SKM-1 (cell line): ENCODE data around the gene BST1.
"Not testable (repeated sequence)": the region's sequence is repeated elsewhere in the genome, so short reads cannot be mapped to it uniquely, and the experiment has no call there.

Source experiments
- DNase-seq: peaks from one replicate; lab custom pipeline; 2025; ENCODE audit not compliant: unreplicated experiment; lab: John Stamatoyannopoulos, UW

The BST1 gene

DNA sequence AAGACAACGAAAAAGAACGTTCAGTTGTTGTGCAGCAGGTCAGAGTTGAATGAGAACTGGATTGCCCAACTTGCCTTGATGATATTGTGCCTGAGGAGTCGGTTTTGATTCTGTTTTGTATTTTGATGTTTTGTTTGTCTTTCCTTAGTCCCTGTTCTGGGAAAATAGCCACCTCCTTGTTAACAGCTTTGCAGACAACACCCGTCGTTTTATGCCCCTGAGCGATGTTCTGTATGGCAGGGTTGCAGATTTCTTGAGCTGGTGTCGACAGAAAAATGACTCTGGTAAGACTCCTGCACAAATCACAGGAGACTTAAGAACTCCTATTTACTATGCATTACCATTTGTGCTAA is 4.5 kb downstream of the BST1 start:
- no peak for DNase-seq

- DNase-seq, result no peak
Observed at GRCh38 chr4:15711762-15712161, 8.9 kb downstream of the BST1 start.

DNA sequence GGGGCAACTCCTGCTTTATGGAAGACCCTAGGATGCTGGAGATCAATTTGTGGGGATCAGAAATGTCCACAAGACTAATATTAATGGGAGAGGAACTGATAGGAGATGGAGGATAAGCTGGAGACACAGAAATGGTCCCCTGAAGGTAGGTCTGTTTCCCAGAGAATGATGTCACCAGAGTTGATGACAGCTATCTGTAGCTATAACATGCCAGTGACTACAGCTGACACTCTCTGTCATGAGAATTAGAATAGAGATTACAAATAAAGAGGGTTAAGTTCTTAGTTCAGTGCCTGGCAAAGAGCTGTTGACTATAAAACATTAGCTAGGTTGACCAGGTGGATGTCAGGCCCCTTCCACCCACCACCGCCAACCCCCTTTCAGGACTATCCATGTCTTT is 9.3 kb downstream of the BST1 start:
- DNase-seq, result no peak

DNA sequence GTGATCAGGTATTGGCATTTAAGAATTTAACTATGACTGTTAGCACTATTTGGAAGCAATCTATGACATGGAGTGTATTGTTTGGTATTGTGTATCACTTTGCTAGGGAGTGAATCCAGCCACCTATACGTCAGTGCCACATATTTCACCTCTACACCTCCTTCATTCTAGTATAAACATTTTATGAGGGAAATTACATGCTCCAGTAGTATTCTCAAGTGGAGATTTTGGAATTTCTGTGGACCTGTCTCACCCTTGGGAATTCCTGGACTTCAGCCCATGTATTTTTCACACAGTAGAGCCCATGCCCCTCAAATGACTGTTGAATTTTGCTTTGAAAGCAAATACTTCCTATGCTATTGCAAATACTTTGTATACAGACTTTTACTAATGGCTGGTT is 11.3 kb downstream of the BST1 start:
- no peak for DNase-seq

- DNase-seq, result no peak
Observed at GRCh38 chr4:15714646-15715435, 12.0 kb downstream of the BST1 start.

GRCh38 chr4:15716115-15716514 is 13.2 kb downstream of the BST1 start:
- no peak for DNase-seq

DNA sequence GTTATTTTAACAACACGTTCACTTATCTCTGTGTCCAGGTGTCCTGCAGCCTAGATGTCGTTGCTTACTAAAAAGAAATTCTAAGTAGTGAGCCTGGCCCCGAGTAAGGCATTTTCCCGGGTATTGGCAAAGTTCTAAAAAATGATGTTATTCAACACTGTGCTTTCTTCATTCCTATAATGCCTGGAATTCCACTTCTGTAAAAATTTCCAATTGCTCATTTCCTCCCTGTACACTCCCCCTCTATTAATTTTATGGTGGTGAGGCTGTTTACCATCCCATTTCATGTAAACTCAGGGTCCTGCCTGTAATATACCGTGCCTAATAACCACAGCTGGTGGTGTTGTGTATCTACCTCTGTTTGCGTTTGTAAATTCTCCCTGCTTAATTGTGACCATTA is 14.2 kb downstream of the BST1 start:
- no peak for DNase-seq

DNA sequence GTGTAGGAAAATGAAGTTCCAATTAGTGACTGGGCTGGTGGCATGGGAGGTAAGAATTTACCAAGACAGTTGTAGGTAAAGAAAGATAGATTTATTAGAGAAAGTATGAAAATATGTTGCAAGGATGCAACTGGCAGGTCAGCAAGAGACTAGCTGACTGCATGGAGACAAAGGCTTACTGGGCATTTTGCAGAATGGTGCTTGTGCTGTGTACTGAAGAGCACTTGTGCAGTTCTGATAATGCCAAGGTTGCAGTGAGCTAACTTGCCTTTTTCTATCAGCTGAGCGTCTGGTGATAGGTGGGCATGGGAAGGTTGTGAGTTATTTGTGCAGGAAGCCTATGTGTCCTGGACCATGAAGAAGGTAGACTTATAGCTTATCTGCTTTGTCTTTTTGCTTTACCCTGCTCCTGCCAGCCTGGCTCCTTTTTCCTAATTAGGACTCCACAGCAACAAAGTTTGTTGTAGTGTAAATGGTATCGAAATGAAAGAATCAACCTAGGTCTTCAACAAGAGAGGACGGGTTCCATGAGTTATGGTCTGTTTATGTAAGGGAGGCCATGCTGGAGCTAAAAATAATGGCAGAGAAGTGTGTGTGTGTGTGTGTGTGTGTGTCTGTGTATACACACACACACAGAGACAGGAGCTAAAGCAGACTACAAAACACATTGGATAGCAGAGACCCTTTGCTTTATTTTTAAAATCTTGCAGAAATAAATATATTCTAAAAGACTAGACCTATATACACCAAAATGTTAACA is 15.0 kb downstream of the BST1 start:
- DNase-seq, result no peak

DNA sequence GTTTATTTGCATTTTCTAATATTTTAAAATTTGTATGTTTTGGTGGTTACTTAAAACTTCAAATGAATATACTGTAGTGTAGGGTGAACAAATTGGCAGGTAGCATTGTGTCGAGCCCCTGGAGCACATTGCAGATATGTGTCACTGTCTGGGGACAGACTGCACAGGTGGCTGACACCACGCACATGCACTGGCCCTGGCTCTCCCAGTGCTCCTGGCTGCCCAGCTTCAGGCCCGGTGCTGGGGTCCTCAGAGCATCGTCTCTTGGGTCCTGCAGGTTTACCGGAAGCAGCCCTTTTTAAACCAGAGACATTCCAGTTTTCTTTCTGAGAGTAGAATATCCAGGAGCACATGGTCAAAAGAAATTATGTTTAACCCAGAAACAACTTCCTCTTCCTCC is 15.6 kb downstream of the BST1 start:
- no peak for DNase-seq

DNA sequence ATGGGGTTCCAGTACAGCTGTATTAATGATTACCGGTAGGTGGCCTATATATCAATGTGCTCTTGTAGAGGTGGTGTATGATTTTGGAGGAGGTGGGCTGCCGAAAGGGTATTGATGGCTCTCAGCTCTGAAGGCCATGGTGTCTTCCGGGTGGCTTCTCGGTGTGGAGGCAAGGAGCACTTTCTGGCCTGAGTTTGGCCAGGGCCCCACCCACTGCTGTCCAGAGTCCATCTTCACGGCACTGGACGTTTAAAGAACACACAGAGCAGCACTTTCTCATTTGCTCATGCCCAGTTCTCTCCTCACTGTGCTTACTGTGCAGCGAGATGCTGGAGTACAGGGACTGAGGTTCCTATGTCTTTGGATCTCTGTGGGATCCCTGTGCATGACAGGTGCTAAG is 16.1 kb downstream of the BST1 start:
- DNase-seq, result no peak

GRCh38 chr4:15719506-15719905 is 16.6 kb downstream of the BST1 start:
- peak; percentile 43 for DNase-seq

GRCh38 chr4:15720851-15721250 is 18.0 kb downstream of the BST1 start:
- no peak for DNase-seq

GRCh38 chr4:15725608-15726007 is 22.7 kb downstream of the BST1 start:
- no peak for DNase-seq

DNA sequence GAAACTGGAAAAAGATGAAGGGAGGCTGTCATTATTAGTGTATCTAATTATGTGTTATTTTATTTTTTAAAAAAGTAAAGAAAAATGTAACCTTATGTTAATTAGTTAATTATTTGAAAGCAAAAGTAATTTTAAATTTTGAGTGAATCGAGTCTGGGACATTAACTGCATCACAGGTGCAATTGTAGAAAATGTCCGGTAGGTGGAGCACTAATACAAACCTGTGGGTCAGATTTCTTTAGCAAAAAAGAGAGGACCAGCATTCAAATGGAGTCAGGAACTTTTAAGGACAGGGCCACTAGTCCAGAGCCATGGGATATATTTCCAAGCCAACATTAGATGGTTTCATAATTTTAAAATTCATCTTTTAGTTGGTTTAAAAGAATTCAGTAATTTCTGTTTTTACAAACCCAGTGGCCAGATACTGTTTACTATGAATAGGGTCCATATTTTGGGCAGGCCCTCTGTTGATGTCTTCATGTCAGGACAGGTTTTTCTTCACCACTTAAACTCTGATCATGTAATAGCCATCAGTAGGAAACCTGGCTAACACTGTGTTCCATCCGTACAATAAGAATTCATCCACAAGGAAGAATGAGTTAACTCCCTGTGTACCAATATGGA is 27.2 kb downstream of the BST1 start:
- peak; percentile 42 for DNase-seq

DNA sequence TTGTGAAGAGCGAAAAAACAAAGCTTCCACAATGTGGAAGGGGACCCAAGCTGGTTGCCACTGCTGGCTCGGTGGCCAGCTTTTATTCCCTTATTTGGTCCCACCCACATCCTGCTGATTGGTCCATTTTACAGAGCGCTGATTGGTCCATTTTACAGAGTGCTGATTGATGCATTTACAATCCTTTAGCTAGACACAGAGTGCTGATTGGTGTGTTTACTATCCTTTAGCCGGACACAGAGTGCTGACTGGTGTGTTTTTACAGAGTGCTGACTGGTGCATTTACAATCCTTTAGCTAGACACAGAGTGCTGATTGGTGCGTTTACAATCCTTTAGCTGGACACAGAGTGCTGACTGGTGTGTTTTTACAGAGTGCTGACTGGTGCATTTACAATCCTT is 30.2 kb downstream of the BST1 start:
- DNase-seq, result not testable (repeated sequence)

- DNase-seq, result no peak
Observed at GRCh38 chr4:15735536-15735935, 32.7 kb downstream of the BST1 start.

DNA sequence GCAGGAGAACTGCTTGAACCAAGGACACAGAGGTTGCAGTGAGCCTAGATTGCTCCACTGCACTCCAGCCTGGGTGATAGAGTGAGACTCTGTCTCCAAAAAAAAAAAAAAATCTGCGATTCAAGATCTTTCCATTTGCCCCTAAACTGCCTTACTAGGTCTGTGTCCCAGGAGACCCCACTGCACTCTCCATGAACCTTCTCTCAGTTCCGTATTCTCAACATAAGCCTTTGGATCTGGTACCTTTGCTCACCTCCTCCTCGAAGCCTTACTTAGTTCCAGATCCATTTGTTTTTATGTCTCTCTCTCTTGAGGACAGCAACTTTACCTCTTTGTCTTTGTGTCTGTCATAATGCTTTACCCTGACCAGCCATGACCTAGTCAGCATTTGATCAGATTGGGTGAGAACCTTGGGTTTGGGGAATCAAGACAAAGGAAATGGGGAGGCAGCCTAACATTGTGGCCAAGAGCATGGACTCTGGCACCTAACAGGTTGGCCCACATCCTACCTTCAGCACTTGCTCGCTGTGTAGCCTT is 33.7 kb downstream of the BST1 start:
- DNase-seq, result no peak

DNA sequence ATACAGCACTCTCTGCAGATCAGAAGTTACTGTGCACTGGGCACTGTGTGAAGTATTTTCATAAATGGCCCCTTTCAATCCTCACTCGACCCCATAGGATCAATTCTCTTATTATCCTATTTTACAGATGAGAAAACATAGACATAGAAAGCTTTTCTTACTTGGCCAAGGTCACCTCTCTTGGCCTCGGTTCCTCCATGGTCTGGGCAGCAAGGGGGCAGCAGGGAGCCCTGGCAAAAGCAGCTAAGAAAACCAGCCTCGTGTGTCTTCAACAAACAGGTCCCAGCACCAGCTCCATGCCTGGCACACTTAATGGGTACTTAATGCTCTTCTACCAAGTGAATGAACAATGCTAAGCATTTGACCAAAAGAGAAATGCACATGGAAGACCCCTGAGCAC is 34.4 kb downstream of the BST1 start:
- no peak for DNase-seq

- DNase-seq, result no peak
Observed at GRCh38 chr4:15738877-15739276, 36.0 kb downstream of the BST1 start.

DNA sequence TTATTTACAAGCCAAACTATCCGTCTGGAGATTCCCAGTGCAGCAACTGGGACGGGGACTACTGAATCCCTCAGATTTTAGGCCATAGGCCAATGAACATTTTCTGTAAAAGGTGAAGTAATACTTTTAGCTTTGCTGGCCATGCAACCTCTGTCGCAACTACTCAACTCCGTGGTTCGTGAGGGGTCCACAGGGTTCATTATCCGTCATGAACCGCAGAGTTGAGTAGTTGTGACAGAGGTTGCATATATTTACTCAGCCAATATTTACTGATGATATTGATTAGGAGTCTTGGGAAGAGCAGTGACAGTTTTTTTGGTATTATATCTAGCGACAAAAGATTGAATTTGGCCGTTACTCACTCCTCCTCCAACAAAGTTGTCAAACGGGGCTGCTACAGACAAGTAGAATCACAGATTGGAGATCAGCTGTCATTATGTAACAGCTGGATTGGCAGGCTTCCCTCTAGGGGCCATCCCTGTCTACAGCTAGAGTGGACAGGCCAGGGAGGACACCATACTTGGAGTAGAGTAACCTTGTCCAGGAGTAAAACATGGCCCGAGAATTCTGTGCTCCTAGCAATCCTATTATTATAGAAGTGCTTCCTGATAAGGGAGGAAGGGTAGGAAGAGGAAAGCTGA is 38.0 kb downstream of the BST1 start:
- no peak for DNase-seq

DNA sequence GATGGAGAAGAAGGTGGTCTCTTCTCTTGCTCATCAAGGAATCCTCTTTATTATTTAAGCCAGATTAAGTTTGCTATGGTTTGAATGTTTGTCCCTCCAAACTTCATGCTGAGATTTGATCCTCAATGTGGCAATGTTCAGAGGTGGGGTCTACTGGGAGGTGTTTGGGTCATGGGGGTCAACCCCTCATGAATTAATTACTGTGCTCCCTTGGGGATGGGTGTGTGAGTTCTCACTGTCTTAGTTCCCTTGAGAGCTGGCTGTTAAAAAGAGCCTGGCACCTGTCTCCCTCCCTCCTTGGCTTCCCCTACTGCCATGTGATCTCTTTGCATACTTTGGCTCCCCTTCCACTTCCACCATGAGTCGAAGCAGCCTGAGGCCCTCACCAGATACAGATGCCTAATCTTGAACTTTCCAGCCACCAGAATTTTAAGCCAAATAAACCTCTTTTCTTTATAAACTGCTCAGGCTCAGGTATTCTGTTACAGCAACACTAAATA is 39.3 kb downstream of the BST1 start:
- no peak for DNase-seq
